ENCODE measurements around the gene GMPR2. TPM values are rescaled to one million over a fixed set of nuclear protein-coding genes. Genes with fewer than 3 reads are reported as not detected.
A peak's percentile ranks its signal among the peaks of the same experiment; 100 is the strongest.

The GMPR2 gene
- total RNA-seq, 1 donor from 2014 or later = 61.7 TPM

- H3K27me3 Mint-ChIP-seq (ENCODE audit: unreplicated experiment) = no peaks in the 10 kb centered on the region
- no peaks in the 10 kb centered on the region for H3K9me3 Mint-ChIP-seq (ENCODE audit: unreplicated experiment)
- peak overlapping the region; percentile 100 for H3K4me3 Mint-ChIP-seq (ENCODE audit: unreplicated experiment)
- no peak for TF ChIP-seq CTCF (IDR thresholded peaks at IDR 0.05)
- peaks cover 37% of the 10 kb centered on the region for H3K36me3 Mint-ChIP-seq (ENCODE audit: unreplicated experiment)
- H3K4me1 Mint-ChIP-seq (ENCODE audit: unreplicated experiment) = peaks cover 38% of the 10 kb centered on the region
- no peak overlapping the region for H3K27ac Mint-ChIP-seq (ENCODE audit: unreplicated experiment)
- DNase-seq (ENCODE audit: extremely low spot score, unreplicated experiment) = no peak
Observed at GRCh38 chr14:24234095-24235005, 1.6 kb downstream of the GMPR2 start.

DNA sequence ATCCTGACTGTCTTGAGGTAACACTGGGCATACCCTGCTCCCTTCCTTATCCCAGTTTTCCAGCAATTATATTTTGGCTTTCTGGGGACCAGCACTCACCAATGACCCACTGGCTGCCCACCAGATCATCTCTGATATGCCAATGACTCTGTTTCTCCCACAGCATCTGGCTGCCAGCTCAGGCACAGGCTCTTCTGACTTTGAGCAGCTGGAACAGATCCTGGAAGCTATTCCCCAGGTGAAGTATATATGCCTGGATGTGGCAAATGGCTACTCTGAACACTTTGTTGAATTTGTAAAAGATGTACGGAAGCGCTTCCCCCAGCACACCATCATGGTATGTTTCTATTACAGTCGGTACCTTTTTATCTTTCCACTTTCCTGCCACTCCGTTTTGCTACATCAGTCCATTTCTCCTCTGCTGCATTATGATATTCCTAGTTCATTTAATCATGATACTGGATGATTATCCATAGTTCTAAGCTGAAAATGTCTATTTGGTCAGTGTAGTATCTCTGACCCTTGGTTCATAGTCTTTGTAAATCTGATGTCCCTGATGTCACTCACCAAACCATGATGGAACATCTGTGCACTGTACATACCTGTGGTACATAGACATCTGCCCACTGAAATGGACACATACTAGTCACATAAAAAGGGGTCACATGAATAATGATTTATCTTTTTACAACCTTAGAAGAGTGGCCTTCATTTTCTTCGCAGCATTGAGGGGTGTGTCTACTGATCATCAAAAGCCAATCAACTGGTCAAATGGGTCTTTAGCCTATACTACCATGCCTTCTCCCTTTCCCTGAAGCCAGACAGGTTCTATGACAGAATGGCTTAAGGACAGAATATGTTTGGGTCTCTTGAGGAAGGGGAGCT, 3.3 kb downstream of the GMPR2 start:
- H3K27me3 Mint-ChIP-seq (ENCODE audit: unreplicated experiment) = no peaks in the 10 kb centered on the region
- H3K4me1 Mint-ChIP-seq (ENCODE audit: unreplicated experiment) = peaks cover 47% of the 10 kb centered on the region
- no peak for DNase-seq (ENCODE audit: extremely low spot score, unreplicated experiment)
- H3K9me3 Mint-ChIP-seq (ENCODE audit: unreplicated experiment) = no peaks in the 10 kb centered on the region
- H3K4me3 Mint-ChIP-seq (ENCODE audit: unreplicated experiment) = no peak overlapping the region
- H3K27ac Mint-ChIP-seq (ENCODE audit: unreplicated experiment) = peak overlapping the region; percentile 9
- H3K36me3 Mint-ChIP-seq (ENCODE audit: unreplicated experiment) = peaks cover 43% of the 10 kb centered on the region
- TF ChIP-seq CTCF (IDR thresholded peaks at IDR 0.05) = no peak

DNA sequence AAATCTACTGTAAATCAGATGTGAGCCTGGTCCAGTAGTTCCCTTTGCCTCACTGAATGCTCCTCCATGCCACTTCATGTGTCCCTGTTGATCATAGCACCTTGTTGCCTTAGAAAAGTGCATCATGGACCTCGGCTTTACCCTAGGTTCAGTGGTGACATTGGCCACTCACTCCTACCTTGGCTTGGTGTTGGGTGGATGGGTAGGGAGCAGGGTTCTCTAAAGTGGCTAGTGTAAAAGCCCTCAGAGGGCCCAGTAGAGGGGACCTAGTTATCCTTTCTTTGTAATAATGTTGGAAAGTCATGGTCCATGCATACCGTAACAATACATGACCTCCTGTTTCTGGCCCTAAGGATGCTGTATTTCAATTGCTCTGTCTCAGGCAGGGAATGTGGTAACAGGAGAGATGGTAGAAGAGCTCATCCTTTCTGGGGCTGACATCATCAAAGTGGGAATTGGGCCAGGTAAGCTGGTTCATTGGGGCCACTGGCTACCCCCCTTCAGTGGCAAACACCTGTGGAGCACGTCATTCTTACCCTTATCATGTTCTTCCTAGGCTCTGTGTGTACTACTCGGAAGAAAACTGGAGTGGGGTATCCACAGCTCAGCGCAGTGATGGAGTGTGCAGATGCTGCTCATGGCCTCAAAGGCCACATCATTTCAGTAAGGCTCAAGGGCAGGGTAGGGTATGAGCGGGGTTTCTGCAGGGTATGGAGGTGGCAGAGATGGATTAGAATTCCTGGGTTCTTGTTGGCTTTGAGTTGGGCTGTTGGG, 4.1 kb downstream of the GMPR2 start:
- TF ChIP-seq CTCF (IDR thresholded peaks at IDR 0.05) = no peak
- Mint-ChIP-seq H3K9me3 (ENCODE audit: unreplicated experiment) (no peaks in the 10 kb centered on the region), H3K4me1 (ENCODE audit: unreplicated experiment) (peaks cover 47% of the 10 kb centered on the region), H3K27ac (ENCODE audit: unreplicated experiment) (no peak overlapping the region), H3K27me3 (ENCODE audit: unreplicated experiment) (no peaks in the 10 kb centered on the region), H3K4me3 (ENCODE audit: unreplicated experiment) (no peak overlapping the region), H3K36me3 (ENCODE audit: unreplicated experiment) (peaks cover 43% of the 10 kb centered on the region)
- no peak for DNase-seq (ENCODE audit: extremely low spot score, unreplicated experiment)

GRCh38 chr14:24237463-24237955, 4.8 kb downstream of the GMPR2 start:
- H3K9me3 Mint-ChIP-seq (ENCODE audit: unreplicated experiment) = no peaks in the 10 kb centered on the region
- no peaks in the 10 kb centered on the region for H3K27me3 Mint-ChIP-seq (ENCODE audit: unreplicated experiment)
- no peak for DNase-seq (ENCODE audit: extremely low spot score, unreplicated experiment)
- TF ChIP-seq CTCF (IDR thresholded peaks at IDR 0.05) = no peak
- peak overlapping the region; percentile 6 for H3K27ac Mint-ChIP-seq (ENCODE audit: unreplicated experiment)
- H3K4me3 Mint-ChIP-seq (ENCODE audit: unreplicated experiment) = no peak overlapping the region
- H3K36me3 Mint-ChIP-seq (ENCODE audit: unreplicated experiment) = peaks cover 43% of the 10 kb centered on the region
- H3K4me1 Mint-ChIP-seq (ENCODE audit: unreplicated experiment) = peaks cover 49% of the 10 kb centered on the region

Data from osteocyte (in vitro differentiated cells).